Activated CD8-positive, alpha-beta memory T cell treated with anti-CD3 and anti-CD28 coated beads for 1 hour (primary cell): Measurements from ENCODE around the gene ACACB.

Source experiments
- DNase-seq, 2 donors: peaks; one replicate each; pipeline ENCODE4 v3.0.0-alpha.2; 2020; ENCODE audit warnings: low read depth in 1 of 2; ENCODE audit errors: extremely low read depth in 1 of 2

ACACB gene

DNA sequence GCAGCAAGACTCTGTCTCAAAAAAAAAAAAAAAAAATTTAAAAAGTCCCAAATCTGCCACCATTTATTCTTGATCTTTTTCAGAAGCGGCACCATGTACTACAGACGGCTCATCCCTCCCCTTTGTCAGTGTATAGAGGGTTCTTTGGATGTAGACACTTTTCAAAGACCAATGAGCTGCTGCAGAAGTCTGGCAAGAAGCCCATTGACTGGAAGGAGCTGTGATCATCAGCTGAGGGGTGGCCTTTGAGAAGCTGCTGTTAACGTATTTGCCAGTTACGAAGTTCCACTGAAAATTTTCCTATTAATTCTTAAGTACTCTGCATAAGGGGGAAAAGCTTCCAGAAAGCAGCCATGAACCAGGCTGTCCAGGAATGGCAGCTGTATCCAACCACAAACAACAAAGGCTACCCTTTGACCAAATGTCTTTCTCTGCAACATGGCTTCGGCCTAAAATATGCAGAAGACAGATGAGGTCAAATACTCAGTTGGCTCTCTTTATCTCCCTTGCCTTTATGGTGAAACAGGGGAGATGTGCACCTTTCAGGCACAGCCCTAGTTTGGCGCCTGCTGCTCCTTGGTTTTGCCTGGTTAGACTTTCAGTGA, 6.5 kb upstream of the ACACB start:
- no peak for DNase-seq

DNA sequence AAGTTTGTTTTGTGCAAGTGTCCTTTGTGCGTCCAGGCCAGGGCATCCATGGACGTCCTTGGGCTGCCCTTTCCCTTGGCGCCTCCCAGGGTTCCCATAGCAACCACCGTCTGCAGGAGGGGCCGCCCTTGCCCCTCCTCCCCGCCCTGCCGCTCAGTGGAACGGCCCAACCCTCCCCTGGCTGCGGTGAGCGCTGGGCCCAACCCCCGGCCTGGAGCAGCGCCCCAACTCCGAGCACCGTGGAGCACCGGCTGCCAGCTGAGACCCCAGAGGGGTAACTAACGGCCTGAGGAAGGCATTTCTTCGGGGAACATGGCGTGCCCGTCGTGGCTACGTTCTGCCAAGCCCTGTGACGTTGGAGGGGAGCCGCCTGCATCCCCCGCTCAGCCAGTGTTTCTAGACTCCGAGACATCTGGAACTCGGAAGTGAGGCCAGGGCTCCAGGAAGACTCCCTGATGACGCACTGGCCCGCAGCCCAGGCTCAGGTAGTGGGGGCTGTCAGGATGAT, 5.3 kb upstream of the ACACB start:
- DNase-seq, result peak in 1 of 2 donors; percentile 33

DNA sequence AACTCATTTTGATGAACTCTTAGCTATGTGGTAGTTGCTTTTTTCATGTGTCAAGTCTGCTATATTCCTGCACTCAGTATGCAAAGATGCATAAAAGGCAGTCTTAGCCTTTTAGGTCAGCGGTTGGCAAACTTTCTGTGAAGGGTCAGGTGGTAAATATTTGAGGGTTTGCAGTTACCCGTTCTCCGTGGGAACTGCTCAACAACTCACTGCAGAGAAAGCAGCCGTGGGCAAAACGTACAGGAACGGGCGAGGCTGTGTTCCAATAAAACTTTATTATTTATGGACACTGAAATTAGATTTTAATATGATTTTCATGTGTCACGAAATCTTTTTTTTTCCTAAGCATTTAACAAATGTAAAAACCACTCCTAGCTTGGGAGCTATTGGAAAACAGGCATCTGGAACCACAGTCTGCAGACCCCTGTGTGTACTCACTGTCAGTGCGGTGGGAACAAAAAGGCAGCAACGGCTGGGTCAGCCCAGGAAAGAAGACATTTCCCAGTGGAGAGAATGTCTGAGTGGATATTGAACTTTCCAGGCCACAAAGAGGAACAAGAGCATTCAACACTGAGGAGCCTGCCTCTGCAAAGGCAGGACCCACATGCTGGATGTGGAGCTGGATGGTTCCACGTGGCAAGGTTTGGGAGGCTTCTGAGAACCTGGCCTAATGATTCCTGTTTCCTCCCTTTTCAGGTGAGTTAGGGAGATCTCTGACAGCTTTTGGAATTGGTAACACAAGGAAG, 3.5 kb upstream of the ACACB start:
- DNase-seq, result no peak

DNA sequence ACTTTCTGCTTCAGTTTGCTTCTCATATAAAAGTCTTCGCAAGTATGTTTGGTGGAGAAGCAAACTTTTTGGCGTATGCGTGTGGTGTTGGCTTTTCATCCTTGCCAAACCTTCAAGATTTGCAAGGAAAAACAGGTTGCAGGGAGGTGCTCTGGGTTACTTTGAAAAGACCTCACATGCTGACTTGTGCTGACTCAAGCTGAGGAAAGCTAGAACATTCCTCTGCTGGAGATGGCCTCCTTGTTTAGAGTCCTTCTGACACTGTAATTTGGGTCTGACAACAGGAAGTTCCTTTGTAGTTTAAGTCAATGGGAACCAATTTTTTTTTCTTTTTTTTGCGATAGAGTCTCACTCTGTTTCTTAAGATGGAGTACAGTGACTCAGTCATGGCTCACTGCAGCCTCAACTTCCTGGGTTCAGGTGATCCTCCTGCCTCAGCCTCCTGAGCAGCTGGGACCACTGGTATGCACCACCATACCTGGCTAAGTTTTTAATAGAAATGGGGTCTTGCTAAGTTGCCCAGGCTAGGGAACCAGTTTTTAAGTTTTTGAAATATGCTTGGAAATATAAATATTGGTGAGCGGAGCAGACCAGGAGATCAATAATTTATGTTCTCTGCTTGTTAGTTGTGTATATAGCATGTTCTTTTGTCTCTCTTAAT, 2.6 kb upstream of the ACACB start:
- DNase-seq, result no peak

DNA sequence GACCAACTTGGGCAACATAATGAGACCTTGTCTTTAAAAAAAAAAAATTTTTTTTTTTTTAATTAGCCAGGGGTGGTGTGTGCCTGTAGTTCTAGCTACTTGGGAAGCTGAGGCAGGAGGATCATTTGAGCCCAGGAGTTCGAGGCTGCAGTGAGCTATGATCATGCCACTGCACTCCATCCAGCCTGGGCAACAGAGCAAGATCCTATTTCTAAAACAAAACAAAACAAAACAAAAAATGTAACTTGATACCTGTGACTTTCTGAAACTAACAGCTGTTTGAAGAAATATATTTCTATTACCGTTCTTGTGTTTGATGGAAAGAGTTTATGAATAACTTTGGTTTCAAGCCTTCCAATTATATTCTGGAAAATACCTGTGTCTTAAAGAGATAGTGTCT, 1.7 kb upstream of the ACACB start:
- no peak for DNase-seq

DNA sequence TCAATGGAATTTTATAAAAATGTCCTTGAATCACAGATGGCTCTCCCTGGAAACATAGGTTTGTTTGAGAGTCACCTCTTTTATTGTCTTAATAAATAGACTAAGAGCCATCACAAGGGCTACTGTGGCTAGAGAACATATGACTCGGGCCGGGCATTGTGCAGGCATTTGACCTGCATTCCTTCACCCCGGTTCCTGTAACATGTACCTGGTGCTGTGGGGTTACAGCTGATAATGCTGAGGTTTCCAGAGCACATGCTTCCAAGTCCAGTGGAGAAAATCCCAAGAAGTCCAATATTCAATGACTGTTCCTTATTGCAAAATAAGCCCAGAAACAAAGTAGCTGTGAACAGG, 1.0 kb upstream of the ACACB start:
- no peak for DNase-seq

DNA sequence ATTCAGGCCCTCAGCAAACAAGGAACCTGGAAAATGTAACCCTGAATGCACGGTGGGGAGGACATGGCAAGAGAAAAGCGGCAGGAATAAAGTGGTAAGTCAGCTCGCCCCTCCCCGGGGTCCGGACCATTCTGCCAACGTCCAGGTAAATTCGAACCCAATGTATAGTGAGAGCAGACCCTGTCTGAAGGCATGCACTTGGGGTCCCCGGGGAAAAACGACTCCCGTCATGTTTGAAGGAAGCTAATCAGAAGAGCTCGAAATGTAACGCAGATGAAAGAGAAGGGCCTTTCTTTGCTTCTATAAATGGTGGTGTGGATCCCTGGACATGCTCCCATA, 193 bp downstream of the ACACB start:
- no peak for DNase-seq

DNA sequence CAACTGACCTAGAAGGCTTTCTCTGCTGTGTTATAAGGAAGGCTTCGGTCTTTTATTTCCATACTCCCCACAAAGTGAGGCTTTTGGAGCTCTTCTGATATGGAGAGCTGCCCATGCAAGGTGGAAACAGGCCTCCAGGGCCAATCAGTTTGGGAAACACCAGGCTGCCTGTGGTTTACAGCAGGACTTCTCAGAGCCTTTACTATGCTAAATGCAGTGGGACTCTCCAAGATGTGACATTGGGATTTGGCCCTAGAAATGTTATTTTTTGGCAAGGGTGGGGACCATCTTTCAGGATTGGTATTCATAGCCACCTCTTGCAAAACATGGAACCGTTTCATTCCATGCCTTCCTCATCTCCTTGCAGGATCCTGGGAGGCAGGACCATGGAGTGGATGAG, 3.7 kb downstream of the ACACB start:
- no peak for DNase-seq

DNA sequence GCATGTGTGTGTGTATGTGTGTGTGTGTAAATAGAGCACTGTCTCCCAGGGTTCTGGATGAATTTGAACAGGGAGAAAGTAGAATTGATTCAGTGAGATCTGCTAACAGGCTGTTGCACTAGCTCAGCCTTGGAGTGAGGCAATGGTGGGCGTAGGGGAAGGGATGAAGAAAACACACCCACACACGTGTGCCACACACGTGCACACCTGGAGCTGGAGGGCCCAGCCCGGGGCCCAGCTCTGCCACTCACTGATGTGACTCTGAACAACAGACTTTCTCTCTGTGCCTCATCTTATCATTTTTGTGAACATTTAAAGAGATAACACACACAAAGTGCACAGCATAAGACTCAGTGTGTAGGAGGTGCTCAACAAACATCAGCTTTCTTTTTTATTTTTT, 4.2 kb downstream of the ACACB start:
- DNase-seq, result no peak

DNA sequence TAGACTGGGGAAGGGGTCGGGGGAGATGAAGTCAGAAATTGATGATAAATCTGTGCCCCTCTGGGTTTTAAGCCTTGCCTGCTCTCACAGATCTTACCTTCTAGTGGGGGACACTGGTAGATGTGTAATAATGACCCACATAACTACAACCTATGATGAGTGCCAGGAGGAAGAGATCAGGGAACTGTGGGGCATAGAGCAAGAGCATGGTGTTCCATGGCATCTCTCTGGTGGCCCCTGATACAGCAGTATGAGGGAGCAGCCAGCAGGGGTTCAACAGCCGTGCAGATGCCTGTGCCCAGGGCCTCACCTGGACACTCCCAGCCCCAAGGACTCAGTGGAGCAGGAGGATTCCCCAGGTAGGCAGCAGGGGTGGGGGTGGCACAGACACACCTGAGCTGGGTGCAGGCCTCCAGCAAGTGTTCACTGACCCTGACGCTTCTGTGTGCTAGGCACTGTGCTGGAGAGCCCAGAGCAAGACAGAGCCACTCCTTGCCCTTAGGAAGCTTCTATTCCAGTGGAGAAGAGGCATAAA, 5.0 kb downstream of the ACACB start:
- no peak for DNase-seq

DNA sequence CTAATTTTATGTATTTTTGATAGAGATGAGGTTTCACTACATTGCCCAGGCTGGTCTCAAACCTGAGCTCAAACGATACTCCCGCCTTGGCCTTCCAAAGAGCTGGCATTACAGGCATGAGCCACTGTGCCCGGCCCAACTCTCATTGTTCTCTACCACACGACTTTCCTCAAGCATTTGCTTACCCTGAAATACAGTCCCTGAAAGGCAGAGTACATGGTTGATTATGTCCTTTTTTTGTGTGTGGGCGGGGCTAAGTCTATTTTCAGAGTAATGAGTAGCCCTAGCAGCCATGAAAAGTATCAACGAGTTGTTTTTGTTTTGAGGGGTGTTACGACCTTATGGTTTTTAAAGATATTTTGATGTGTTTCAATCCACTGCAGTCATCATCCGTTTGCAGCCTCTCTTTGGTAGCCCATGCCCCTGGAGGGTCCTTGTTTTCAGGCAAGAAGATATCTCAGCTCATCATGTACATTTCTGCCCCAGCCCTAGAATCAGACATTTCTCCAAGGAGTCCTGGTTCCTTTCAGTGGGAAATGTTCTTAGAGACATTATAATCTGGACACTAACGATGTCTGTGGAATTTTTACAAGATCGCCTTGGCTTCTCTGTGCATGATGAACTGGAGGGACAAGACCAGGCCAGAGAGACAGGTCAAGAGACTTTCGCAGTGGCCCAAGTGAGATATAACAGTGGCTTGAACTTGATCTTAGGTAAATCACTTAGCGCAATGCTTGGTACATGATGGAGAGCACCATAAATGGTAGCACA, 8.7 kb downstream of the ACACB start:
- DNase-seq, result no peak

DNA sequence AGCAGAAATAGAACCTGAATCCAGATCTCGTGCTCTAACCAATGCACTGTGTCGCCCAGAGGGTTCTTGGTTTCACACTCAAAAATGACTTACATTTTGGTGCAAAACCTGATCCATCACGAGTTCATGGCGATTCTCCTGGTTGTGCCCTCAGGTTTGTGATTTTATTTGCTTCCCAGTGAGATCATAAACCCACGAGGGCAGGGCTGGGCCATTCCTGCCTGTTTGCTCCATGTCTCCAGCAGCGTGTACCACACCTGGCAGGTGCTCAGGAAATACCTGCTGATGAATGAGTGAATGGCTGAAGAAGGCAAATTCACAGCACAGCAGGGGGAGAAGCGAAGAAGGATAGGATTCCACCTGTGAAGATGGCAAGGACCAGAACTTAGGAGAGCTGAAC, 9.4 kb downstream of the ACACB start:
- DNase-seq, result no peak

DNA sequence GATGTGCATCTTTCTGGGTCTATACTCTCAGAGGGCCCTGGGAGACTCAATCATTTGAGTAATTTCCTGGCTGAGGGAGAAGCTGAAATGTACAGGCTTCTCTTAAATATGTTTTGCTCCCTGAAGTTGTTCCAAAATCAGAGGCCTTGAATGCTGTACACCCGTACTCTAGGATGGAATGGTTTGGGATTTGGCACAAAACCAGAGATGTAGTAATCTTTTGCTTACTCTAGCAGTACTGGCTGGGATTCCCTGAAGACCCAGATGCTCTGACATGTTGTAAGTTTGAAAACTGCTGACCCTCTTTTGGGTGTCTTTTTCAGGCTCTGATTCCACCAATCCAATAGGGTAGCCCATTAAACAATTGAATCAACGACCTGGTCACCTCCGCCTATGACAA, 10.4 kb downstream of the ACACB start:
- no peak for DNase-seq

DNA sequence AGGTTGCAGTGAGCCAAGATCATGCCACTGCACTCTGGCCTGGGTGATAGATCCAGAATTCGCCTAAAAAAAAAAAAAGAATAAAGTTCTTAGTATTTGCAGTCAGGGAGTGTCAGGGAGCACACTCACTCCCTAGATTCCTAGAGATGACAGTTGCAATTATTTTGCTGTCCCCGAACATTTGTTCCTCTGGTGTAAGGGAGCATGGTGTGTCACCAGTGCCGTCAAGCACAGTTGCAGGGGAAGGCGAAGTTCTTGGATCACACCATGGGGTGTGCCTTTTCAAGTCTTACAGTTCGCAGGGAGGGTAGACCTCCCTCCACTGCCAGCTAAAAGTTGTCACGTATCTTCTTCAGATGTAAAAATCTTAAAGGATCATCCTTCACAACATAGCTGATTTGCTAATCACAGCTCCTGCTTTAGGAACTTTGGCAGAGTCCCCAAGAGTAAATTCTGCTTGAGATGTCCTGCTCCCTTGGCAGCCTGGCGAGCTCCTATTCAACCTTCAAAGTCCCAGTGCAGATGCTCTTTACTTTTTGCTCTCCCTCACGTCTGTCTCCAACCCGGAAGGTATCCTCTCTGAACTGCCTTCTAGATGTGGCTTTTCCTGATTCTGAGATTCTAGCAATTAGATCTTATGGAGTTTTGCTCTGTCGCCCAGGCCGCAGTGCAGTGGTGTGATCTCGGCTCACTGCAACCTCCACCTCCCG, 11.3 kb downstream of the ACACB start:
- no peak for DNase-seq

DNA sequence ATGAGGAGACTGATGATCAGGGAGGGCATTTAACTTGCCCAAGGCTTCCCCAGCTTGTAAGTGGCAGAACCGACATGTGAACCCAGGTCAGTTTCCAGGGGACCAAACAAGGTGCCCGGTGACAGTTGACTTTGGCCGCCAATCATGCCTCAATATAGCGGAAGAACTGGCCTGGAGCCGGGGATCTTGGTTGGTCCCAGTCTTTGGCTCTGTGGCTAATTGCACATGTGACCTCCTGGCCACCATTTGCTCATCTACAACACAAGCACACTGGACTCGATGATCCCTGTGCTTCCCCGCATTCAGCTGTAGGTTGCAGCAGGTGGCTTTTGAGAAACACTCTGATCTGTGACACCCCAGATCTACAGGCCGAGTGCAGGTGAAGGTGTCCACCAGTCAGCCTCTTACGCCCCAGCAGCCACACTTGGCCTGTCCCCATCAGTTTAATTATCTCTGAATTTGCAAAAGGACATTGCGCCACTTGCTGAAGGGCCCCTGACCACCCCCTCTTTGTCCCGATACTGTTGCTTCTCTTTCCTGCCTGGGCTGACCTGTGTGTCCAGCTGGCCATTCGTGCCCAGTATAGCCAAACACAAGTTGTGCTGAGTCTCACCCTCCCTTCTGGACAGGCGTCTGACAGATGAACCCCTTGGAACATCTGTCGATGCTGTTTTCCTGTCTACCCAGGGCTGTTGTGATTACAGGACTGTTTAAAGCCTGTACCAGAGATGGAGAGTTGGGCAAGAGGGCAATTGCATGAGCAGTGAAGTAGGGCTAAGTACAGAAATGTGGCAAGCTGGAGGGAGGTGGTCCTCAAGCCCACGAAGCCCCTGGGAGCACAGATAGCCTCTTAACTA, 14.1 kb downstream of the ACACB start:
- no peak for DNase-seq

DNA sequence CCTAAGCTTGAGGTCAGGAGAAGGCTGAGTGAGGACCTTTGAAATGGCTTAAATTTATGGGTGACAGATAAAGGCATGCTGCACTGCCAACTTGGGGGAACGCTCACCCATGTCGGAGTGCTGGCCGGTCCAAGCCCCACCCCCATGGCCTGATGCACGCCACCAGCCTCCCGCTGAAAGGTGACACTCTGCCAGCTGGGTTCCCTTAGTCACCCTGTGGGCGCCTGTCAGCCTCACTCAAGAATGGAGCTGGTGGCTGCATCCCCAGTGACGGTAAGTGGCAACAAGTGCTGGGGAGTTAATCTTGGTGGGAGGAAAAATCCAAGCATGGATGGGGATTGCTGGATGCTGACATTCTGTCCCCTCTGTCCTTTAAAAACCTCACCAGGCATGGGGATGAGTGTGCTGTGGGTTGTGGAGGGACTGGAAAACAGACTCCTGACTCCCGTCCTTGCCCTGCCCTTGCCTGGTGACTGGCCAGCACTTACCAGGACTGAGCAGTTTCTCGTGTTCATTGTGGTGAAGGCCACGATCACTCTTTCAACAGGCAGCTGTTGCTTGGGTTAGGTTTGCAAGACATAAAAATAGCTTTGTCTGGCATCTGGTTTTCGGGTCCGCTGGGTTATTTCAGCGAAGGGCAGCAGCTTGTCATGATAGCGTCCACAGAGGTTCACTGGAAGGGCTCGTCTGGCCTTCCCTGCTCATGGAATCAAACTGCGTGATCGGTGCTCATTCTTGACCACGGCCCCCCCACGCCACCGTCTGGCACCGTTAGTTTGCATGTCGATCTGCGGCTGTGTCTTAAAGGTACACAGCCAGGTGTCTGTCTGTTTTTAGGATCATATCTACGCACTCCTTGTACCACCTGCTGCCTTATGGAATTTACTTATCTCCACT, 15.0 kb downstream of the ACACB start:
- DNase-seq, result no peak

DNA sequence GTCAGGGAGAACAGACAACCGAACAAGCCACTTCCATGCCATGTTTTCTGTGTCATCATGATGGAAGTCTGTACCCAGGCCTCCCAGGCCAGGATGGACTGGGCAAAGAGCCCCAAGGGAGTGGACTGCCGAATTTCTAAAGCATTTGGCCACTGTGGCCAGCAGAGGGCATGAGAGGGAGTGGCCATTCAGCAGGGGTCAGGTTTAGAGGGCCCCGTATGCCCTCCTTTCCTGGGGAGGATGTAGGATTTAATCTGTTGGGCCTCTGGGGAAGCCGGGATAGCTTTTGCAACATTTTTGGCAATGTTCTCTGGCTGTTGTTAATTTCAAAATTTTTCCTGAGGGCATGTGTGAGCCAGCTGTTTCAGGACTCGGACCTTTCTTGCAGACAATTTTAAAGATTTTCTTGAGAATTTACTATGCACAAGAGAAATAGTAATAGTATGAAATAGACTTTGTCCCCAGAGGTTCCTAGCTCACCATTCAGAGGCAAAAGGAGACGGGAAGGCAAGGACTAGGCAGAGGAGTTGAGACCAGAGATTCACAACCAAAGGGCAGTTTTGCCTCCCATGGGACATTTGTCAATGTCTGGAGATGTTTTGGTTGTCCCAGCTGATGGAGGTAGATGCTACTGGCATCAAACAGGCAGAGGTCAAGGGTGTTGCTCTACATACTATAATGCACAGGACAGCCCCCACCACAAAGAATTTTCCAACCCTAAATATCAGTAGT, 18.0 kb downstream of the ACACB start:
- DNase-seq, result no peak

DNA sequence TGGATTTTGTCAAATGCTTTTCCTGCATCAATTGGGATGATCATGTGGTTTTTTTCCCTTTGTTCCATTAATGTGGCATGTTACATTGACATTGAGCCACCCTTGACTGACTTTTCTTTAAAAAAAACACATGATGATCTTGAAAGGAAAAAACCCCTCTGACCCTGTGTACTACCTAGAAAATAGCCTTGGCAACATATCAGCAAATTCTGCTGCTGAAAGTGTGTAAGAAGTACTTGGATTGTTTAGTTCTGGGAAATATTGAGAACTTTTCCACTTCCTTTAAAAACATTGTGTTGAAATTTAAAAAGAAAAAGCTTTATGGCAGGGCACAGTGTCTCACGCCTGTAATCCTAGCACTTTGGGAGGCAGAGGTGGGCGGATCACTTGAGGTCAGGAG, 20.7 kb downstream of the ACACB start:
- DNase-seq, result no peak
